ENCODE measurements around the gene HEMGN. TPM values are rescaled to one million over a fixed set of nuclear protein-coding genes. Genes with fewer than 3 reads are reported as not detected.

HEMGN gene
- total and polyA plus RNA-seq, 2 donors (not counting 1 experiment from before 2014, with no cell fraction given), result not detected

DNA sequence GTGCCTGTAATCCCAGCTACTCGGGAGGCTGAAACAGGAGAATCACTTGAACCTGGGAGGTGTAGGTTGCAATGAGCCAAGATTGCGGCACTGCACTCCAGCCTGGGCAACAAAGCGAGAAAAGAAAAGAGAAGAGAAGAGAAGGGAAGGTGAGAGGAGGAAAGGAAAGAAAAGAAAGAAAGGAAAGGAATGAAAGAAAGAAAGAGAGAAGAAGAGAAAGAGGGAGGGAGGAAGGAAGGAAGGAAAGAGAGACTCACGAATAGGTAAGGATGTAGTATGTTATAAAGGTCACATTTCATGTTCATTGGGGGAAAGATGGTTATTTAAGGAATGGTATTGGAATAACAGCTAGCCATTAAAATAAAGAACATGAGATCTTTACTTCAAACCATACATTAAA is 34.8 kb upstream of the HEMGN start:
- no peak overlapping the region for H3K9ac ChIP-seq (ENCODE audit: insufficient read depth, low read length)
- no peak overlapping the region for H3K4me3 ChIP-seq (replicated peaks in 1 of 4; ENCODE audit: control extremely low read depth in 1 of 4, insufficient read depth in 1 of 4, low read depth in 3 of 4, low read length in 4 of 4)
- no peaks in the 10 kb centered on the region for H3K4me1 ChIP-seq (ENCODE audit: control insufficient read depth, extremely low read depth, insufficient read depth, low read length)
- H3K9me3 ChIP-seq (ENCODE audit: control insufficient read depth, insufficient read depth, low read depth, low read length), result no peaks in the 10 kb centered on the region
- no peak for DNase-seq (ENCODE audit: low read depth in 2 of 2)
- no peak overlapping the region for H2AFZ ChIP-seq (ENCODE audit: low read length)
- no peaks in the 10 kb centered on the region for H4K20me1 ChIP-seq (ENCODE audit: control insufficient read depth, extremely low read depth, insufficient read depth, low read length)
- TF ChIP-seq, protein P1, sequence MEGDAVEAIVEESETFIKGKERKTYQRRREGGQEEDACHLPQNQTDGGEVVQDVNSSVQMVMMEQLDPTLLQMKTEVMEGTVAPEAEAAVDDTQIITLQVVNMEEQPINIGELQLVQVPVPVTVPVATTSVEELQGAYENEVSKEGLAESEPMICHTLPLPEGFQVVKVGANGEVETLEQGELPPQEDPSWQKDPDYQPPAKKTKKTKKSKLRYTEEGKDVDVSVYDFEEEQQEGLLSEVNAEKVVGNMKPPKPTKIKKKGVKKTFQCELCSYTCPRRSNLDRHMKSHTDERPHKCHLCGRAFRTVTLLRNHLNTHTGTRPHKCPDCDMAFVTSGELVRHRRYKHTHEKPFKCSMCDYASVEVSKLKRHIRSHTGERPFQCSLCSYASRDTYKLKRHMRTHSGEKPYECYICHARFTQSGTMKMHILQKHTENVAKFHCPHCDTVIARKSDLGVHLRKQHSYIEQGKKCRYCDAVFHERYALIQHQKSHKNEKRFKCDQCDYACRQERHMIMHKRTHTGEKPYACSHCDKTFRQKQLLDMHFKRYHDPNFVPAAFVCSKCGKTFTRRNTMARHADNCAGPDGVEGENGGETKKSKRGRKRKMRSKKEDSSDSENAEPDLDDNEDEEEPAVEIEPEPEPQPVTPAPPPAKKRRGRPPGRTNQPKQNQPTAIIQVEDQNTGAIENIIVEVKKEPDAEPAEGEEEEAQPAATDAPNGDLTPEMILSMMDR (conservative IDR thresholded peaks at IDR 0.05 in 1 of 2, IDR thresholded peaks at IDR 0.05 in 1 of 2; ENCODE audit: low read depth in 1 of 2, low read length in 2 of 2), result no peak
- no peak for TF ChIP-seq EZH2 (IDR thresholded peaks at IDR 0.05; ENCODE audit: low read length, missing control alignments)
- no peak overlapping the region for H3K27ac ChIP-seq (ENCODE audit: insufficient read depth, low read length)
- no peak overlapping the region for H3K4me2 ChIP-seq (ENCODE audit: extremely low read depth, insufficient read depth, low read length)
- H3K79me2 ChIP-seq (ENCODE audit: control insufficient read depth, insufficient read depth, low read length), result no peaks in the 10 kb centered on the region
- H3K36me3 ChIP-seq (ENCODE audit: control insufficient read depth, insufficient read depth, low read length), result no peaks in the 10 kb centered on the region
- no peaks in the 10 kb centered on the region for H3K27me3 ChIP-seq (ENCODE audit: control insufficient read depth, insufficient read depth, low read length)

DNA sequence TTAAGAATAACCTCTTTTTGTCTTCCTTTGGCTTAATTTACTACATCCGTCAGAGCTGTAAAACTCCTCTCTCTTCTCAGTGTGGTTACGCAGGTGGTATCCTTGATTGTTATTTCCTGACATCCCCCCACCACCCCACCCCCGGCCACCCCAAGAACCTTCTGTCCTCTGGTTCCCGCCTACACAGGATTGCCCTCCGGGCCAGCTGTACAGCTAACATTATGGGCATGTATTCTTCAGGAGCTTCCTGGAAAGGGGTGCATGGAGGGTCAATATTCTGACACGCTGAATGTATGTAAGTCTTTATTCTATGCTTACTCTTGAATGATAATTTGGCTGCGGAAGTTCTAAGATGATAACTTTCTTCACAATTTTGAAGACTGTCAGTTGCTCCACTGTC is 32.2 kb upstream of the HEMGN start:
- no peaks in the 10 kb centered on the region for H3K9me3 ChIP-seq (ENCODE audit: control insufficient read depth, insufficient read depth, low read depth, low read length)
- H3K79me2 ChIP-seq (ENCODE audit: control insufficient read depth, insufficient read depth, low read length), result no peaks in the 10 kb centered on the region

DNA sequence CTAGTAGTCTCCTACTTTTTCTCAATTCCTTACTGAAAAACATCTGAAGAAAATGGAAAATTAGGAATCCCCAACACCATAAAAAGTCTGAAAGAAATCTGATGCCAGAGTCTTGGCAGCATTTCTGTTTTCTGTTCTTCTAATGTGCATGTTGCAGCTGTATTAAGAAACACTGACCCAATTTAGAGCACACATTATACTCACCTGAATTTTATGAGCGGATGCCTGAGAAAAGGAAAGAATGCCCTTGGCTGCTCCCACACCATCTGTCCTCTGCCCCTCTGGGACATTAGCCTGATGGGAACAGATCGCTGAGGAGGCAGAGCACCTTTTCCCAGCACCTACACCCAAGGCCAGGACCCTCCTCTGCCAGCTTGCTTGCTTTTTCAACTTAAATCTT is 31.0 kb upstream of the HEMGN start:
- TF ChIP-seq EZH2 (IDR thresholded peaks at IDR 0.05; ENCODE audit: low read length, missing control alignments), result no peak
- TF ChIP-seq, protein P1 (conservative IDR thresholded peaks at IDR 0.05 in 1 of 2, IDR thresholded peaks at IDR 0.05 in 1 of 2; ENCODE audit: low read depth in 1 of 2, low read length in 2 of 2), result no peak
- Histone ChIP-seq H2AFZ (ENCODE audit: low read length) (no peak overlapping the region), H3K9me3 (ENCODE audit: control insufficient read depth, insufficient read depth, low read depth, low read length) (no peaks in the 10 kb centered on the region), H4K20me1 (ENCODE audit: control insufficient read depth, extremely low read depth, insufficient read depth, low read length) (no peaks in the 10 kb centered on the region), H3K36me3 (ENCODE audit: control insufficient read depth, insufficient read depth, low read length) (no peaks in the 10 kb centered on the region), H3K79me2 (ENCODE audit: control insufficient read depth, insufficient read depth, low read length) (no peaks in the 10 kb centered on the region), H3K4me1 (ENCODE audit: control insufficient read depth, extremely low read depth, insufficient read depth, low read length) (no peaks in the 10 kb centered on the region), H3K4me3 (replicated peaks in 1 of 4; ENCODE audit: control extremely low read depth in 1 of 4, insufficient read depth in 1 of 4, low read depth in 3 of 4, low read length in 4 of 4) (no peak overlapping the region), H3K27me3 (ENCODE audit: control insufficient read depth, insufficient read depth, low read length) (peaks cover 7% of the 10 kb centered on the region), H3K9ac (ENCODE audit: insufficient read depth, low read length) (no peak overlapping the region), H3K4me2 (ENCODE audit: extremely low read depth, insufficient read depth, low read length) (no peak overlapping the region), H3K27ac (ENCODE audit: insufficient read depth, low read length) (no peak overlapping the region)
- DNase-seq (ENCODE audit: low read depth in 2 of 2), result no peak

More for the DNA sequence above, 32.2 kb upstream of the HEMGN start:
- Histone ChIP-seq H4K20me1 (ENCODE audit: control insufficient read depth, extremely low read depth, insufficient read depth, low read length) (no peaks in the 10 kb centered on the region), H3K4me2 (ENCODE audit: extremely low read depth, insufficient read depth, low read length) (no peak overlapping the region), H3K4me1 (ENCODE audit: control insufficient read depth, extremely low read depth, insufficient read depth, low read length) (no peaks in the 10 kb centered on the region), H3K27ac (ENCODE audit: insufficient read depth, low read length) (no peak overlapping the region), H3K36me3 (ENCODE audit: control insufficient read depth, insufficient read depth, low read length) (no peaks in the 10 kb centered on the region), H3K27me3 (ENCODE audit: control insufficient read depth, insufficient read depth, low read length) (peaks cover 5% of the 10 kb centered on the region), H3K9ac (ENCODE audit: insufficient read depth, low read length) (no peak overlapping the region), H2AFZ (ENCODE audit: low read length) (no peak overlapping the region), H3K4me3 (replicated peaks in 1 of 4; ENCODE audit: control extremely low read depth in 1 of 4, insufficient read depth in 1 of 4, low read depth in 3 of 4, low read length in 4 of 4) (no peak overlapping the region)
- DNase-seq (ENCODE audit: low read depth in 2 of 2), result no peak
- TF ChIP-seq, protein P1 (conservative IDR thresholded peaks at IDR 0.05 in 1 of 2, IDR thresholded peaks at IDR 0.05 in 1 of 2; ENCODE audit: low read depth in 1 of 2, low read length in 2 of 2), result no peak
- no peak for TF ChIP-seq EZH2 (IDR thresholded peaks at IDR 0.05; ENCODE audit: low read length, missing control alignments)
